Activated CD8-positive, alpha-beta memory T cell treated with anti-CD3 and anti-CD28 coated beads, Interleukin-2, amount 50 U/mL, for 24 hours (primary cell): ENCODE measurements around the gene CYB561D1.

Experiments used
- DNase-seq: peaks from one replicate; pipeline ENCODE4 v3.0.0-alpha.2; 2020; ENCODE audit errors: extremely low read depth

CYB561D1 gene

DNA sequence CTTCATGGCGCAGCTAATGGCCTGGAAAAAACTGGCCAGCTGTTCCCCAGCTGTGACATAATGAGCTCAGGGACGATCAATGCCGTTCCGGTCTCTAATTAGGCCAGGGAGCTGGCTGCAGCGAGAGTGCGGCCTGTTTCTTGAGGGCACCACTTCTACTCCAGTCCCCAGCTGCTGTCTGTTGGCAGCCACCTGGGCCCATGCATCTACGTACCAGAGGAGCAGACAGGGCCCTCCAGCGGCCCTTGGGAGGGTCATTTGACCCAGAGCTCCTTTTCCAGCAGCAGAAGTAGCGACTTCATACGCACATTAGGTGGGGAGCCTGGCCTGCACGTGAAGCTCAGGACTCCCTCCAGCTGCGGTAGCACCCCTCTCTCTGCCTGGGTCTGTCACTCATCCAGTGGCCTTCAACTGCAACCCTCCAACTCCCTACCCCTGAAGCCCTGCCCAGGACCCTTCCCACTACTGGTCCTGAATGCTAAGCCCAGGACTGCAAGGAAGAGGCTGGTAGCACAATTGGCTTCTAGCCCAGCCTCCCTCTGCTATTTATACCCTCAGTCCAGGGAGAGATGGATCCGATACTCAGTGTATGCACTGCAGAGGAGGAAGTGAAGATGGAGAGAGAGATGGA, 36.7 kb downstream of the CYB561D1 start:
- DNase-seq = no peak

DNA sequence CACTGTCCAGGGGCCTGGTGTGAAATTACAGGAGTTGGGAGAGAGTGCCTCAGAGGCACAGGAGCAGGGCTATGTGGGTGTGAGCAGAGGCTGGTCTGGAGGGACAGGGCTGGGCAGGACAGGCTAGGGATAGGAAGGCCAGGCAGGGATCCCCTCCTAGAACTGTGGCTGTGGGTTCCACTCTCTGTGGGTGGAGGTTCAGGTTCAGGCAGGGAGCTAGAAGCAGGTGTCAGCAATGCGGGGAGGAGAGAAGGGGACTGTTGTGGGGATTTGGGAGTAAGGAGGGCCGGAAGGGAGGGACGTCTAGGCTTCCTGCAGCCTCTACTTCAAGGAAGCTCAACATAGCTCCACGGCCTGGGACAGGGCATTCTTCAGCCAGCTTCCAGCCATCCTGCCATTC, 37.5 kb downstream of the CYB561D1 start:
- no peak for DNase-seq

GRCh38 chr1:109531826-109532364, 38.0 kb downstream of the CYB561D1 start:
- DNase-seq = no peak

GRCh38 chr1:109532365-109533136, 38.7 kb downstream of the CYB561D1 start:
- DNase-seq = peak; percentile 72

GRCh38 chr1:109534307-109534858, 40.5 kb downstream of the CYB561D1 start:
- no peak for DNase-seq

GRCh38 chr1:109535481-109535880, 41.6 kb downstream of the CYB561D1 start:
- DNase-seq = no peak

DNA sequence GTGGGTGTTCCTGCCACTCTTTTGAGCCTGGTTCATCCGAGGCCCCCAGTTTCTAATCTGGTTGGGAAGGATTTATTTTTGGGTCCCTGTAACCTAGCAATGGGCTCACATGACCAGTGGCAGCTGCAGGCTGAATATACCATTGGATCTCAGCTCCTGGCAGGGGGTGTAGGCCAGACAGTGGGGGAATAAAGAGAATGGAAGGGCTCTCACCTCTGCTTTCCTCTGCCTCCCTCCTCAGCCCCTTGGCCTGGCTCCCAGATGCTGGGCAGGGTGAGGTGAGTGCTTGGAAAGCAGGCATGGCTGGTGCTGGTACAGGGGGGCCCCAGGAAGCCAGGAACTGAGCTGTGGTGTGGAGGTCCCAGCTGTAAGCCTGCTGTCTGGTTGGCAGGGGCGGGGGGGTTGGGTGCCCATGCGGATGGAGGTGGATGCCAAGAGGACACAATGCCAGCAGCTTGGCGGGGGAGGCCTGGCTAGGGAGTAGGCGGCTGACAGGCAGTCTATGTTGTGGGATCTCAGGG, 42.1 kb downstream of the CYB561D1 start:
- DNase-seq = no peak

DNA sequence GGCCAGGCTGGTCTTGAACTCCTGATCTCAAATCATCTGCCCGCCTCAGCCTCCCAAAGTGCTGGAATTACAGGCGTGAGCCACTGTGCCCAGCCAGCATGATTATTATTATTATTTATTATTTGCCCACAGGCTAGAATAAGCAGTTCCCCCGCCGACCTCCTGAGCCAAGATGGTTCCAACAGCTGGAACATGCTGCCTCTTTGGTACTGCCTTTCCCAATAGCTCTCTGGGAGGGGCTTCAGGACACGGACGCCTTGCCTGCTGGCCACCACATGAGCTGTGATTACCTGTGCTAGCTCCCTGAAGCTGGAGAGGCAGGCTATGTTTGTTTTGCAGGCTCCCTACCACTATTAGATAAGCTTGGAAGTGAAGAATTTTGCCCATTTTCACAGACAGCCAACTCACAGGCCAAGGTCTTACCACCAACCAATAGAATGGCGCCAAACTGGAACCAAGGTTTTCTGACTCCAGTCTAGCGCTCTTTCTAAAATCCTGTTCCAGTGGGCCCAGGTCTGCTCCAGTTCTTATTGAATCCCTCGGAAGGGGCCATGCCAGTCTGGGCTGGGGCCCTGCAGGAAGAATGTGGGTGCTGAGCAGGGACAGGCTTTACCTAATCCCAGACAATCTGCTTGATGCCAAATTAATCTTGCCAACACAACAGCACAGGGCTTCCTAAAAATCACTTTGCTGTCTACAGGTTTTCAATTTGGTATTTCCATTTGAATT, 43.7 kb downstream of the CYB561D1 start:
- no peak for DNase-seq

- no peak for DNase-seq
Measured at GRCh38 chr1:109538827-109539555, 45.1 kb downstream of the CYB561D1 start.

- DNase-seq = no peak
Measured at GRCh38 chr1:109539676-109540075, 45.8 kb downstream of the CYB561D1 start, which contains the start of gene GPR61. TSS of gene GPR61 (plus strand) at chr1:109539872. CDS start at chr1:109543023, 3,151 bp downstream.

DNA sequence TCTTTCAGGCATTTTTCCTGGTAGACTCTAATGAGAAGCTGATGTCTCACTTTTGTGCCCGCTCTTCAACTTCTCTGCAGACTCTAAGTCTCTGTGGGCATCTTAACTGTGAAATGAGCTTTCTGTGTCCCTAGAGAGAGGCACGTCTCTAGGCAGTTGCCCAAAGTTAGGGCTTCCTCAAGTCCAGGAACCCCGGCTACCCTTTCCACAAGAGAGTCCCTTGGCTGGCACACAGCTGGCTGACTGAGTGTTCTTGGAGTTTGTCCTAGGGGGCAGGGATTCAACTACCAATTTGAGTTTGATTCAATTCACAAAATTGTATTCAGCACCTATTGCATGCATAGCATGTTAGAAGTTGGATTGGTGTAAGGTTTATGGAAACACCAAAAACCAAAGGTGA, 47.2 kb downstream of the CYB561D1 start:
- no peak for DNase-seq

- no peak for DNase-seq
Measured at GRCh38 chr1:109542657-109543056, 48.8 kb downstream of the CYB561D1 start.

DNA sequence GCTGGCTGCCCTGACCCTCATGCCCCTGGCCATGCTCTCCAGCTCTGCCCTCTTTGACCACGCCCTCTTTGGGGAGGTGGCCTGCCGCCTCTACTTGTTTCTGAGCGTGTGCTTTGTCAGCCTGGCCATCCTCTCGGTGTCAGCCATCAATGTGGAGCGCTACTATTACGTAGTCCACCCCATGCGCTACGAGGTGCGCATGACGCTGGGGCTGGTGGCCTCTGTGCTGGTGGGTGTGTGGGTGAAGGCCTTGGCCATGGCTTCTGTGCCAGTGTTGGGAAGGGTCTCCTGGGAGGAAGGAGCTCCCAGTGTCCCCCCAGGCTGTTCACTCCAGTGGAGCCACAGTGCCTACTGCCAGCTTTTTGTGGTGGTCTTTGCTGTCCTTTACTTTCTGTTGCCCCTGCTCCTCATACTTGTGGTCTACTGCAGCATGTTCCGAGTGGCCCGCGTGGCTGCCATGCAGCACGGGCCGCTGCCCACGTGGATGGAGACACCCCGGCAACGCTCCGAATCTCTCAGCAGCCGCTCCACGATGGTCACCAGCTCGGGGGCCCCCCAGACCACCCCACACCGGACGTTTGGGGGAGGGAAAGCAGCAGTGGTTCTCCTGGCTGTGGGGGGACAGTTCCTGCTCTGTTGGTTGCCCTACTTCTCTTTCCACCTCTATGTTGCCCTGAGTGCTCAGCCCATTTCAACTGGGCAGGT, 49.5 kb downstream of the CYB561D1 start:
- no peak for DNase-seq

- no peak for DNase-seq
Measured at GRCh38 chr1:109543988-109544735, 50.3 kb downstream of the CYB561D1 start.

DNA sequence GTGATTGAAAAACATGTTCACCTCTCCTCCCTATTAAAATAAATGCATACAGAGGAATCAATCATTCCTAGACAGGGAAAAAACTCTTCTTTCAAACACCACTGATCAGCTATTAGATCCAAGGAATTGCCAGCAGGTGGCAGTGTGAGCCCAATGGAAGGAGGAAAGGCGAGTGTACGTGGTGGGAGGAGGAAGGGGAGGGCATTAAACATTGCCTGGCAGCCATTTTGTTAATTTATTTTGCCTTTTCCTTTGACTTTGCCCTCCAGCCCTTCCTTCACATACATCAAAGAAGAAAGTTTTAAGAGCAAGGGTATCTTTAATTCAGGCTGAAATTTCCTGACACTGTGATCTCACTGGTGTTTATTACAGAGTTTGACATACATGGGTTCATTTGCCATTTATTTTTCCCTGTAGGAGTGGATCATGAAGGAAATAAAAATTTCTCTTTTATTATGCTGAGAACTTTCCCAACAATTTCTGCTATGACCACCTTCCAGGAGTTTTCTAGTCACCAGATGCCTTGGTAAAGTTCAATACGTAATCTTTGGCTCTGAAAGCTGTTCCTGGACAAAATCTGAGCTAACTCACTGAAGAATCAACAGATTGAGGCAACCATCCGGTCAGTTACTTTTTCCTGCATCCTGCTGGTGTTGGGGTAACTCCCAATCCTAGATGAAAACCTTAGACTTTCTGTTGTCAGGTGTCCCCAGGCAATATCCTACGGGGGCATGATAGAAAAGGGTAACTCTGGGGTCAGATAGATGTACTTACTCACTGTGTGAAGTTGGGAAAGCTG, 52.6 kb downstream of the CYB561D1 start:
- DNase-seq = peak; percentile 86

GRCh38 chr1:109547463-109548320, 53.8 kb downstream of the CYB561D1 start:
- no peak for DNase-seq

DNA sequence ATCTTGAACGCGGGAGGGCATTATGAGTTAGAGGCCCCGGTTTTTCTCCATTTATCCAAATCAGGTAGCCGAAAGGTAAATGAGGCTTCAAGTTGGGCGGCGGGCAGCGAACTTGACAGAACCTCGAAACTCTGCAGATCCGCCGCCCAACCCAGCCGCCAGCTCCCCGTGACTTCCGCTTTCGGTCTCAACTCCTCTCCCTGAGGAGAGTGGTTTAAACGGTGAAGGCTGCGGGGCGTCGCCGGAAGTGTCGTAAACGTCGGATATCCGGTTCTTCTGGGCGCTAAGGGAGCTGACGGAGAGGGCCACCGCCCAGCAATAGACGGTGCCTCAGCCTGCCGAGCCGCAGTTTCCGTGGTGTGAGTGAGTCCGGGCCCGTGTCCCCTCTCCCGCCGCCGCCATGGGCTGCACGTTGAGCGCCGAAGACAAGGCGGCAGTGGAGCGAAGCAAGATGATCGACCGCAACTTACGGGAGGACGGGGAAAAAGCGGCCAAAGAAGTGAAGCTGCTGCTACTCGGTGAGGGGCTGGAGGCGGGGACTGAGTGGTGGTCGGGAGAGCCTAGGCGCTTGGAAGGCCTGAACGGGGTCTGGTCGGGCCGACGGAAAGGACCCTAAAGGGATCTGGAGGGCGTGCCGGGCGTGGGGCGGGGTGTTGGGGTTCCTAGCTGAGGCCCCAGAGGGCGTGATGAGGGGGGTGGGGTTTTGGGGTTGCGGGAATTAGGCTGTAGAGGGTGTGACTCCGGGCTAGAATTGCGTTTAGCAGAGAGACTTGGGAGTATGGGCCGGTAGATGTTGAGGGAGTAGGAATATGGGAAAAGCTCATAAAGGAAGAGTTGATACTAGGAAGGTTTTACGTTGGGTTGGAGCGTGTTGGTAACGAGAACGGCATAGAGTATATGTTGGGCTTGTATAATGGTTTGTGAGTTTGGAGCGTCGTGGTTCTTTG, 54.7 kb downstream of the CYB561D1 start, which contains the start of gene GNAI3:
TSS of gene GNAI3 (plus strand) at position 295 of the 947 bp plus-strand sequence. CDS start at position 401, 106 bp downstream.
- DNase-seq = peak; percentile 95
